ENCODE measurements around the gene GFRA1.

Gene GFRA1

GRCh38 chr10:116207690-116208089 is 65.3 kb downstream of the GFRA1 start:
- TF ChIP-seq CTCF (IDR thresholded peaks at IDR 0.05; ENCODE audit: insufficient read depth, low read depth, low read length, missing control alignments): no peak
- no peak for DNase-seq (ENCODE audit: low read depth)
- no peak overlapping the region for H3K4me3 ChIP-seq (ENCODE audit: low read depth, low read length)

- H3K4me3 ChIP-seq (ENCODE audit: low read depth, low read length): no peak overlapping the region
- no peak for DNase-seq (ENCODE audit: low read depth)
- no peak for TF ChIP-seq CTCF (IDR thresholded peaks at IDR 0.05; ENCODE audit: insufficient read depth, low read depth, low read length, missing control alignments)
These were observed 69.3 kb downstream of the GFRA1 start for GRCh38 chr10:116203661-116204060.

GRCh38 chr10:116201670-116202430 is 71.2 kb downstream of the GFRA1 start:
- no peak for TF ChIP-seq CTCF (IDR thresholded peaks at IDR 0.05; ENCODE audit: insufficient read depth, low read depth, low read length, missing control alignments)
- no peak for DNase-seq (ENCODE audit: low read depth)
- H3K4me3 ChIP-seq (ENCODE audit: low read depth, low read length): no peak overlapping the region

- no peak for DNase-seq (ENCODE audit: low read depth)
- TF ChIP-seq CTCF (IDR thresholded peaks at IDR 0.05; ENCODE audit: insufficient read depth, low read depth, low read length, missing control alignments): no peak
- H3K4me3 ChIP-seq (ENCODE audit: low read depth, low read length): no peak overlapping the region
These were observed 72.0 kb downstream of the GFRA1 start for GRCh38 chr10:116201011-116201410.

GRCh38 chr10:116198676-116199035 is 74.3 kb downstream of the GFRA1 start:
- no peak overlapping the region for H3K4me3 ChIP-seq (ENCODE audit: low read depth, low read length)
- no peak for TF ChIP-seq CTCF (IDR thresholded peaks at IDR 0.05; ENCODE audit: insufficient read depth, low read depth, low read length, missing control alignments)
- no peak for DNase-seq (ENCODE audit: low read depth)

GRCh38 chr10:116197946-116198675 is 74.9 kb downstream of the GFRA1 start:
- TF ChIP-seq CTCF (IDR thresholded peaks at IDR 0.05; ENCODE audit: insufficient read depth, low read depth, low read length, missing control alignments): no peak
- no peak for DNase-seq (ENCODE audit: low read depth)
- no peak overlapping the region for H3K4me3 ChIP-seq (ENCODE audit: low read depth, low read length)
